HCT116 (cell line): ENCODE results near the gene SPAG6. TPM values are rescaled to one million over a fixed set of nuclear protein-coding genes. Genes with fewer than 3 reads are reported as not detected.

Experiments
- ATAC-seq: fragments of 200-7000 bp; cut with Tn5 transposase; 2 replicates; pipeline ENCODE4 v1.9.1; 2020; ENCODE audit warnings: mild to moderate bottlenecking, moderate library complexity
- BruUV-seq: library from RNA; stranded (reverse); fragments of 400-500 nt; replicated peaks from 2 replicates; lab custom pipeline; 2021; lab: Mats Ljungman, UMichigan
- CTCF ChIA-PET: fragments of 300-600 bp; sonication (Branson Sonifier 250); formaldehyde crosslinking; loops from one replicate; lab custom pipeline; 2021; ENCODE audit warnings: antibody characterized with exemption; lab: Charles Lee
- POLR2A ChIA-PET: fragments of 300-600, 350-600 bp; sonication (Branson Sonifier 250); formaldehyde crosslinking; loops from one replicate; lab custom pipeline; 2021; ENCODE audit warnings: antibody characterized with exemption; lab: Charles Lee
- RAD21 ChIA-PET, 2 experiments: fragments of 300-600 bp; sonication (Branson Sonifier 250); formaldehyde crosslinking; loops; one replicate each; lab custom pipeline; 2023; ENCODE audit warnings: low total read pairs in 2 of 2; ENCODE audit not compliant: uncharacterized antibody in 2 of 2, unreplicated experiment in 2 of 2, low non-redundant PET in 1 of 2; lab: Charles Lee
- DNase-seq: peaks from one replicate; pipeline ENCODE4 v3.0.0-alpha.2; 2010; ENCODE audit warnings: low read depth, low spot score
- H2AFZ ChIP-seq: fragments of 200-600 bp; shearing (Covaris generic), sonication (generic); 2 replicates; pipeline ENCODE4 v1.6.1; 2017; ENCODE audit warnings: low read depth, mixed run types, mixed read lengths, antibody characterized with exemption, low read length; ENCODE audit not compliant: poor library complexity, severe bottlenecking
- H3K27ac ChIP-seq: 2 replicates; pipeline ENCODE4 v1.5.1; 2012; ENCODE audit warnings: low read depth, low read length
- H3K27me3 ChIP-seq: fragments of 200-600 bp; sonication (generic); 2 replicates; pipeline ENCODE4 v1.6.1; 2016; ENCODE audit warnings: mixed run types, low read length, mixed read lengths; ENCODE audit not compliant: insufficient read depth
- H3K36me3 ChIP-seq, 2 experiments: fragments of 200-500 bp in 1 of 2; fragments of 200-600 bp in 1 of 2; sonication (Bioruptor generic) in 1 of 2; sonication (generic) in 1 of 2; 2 replicates each; pipeline versions ENCODE4 v1.5.1 to v1.6.1; 2014 to 2016; ENCODE audit warnings: low read length in 2 of 2, inconsistent platforms in 1 of 2, mixed read lengths in 1 of 2, mixed run types in 1 of 2; ENCODE audit not compliant: insufficient read depth in 2 of 2, control insufficient read depth in 1 of 2
- H3K4me1 ChIP-seq, 2 experiments: fragments of 200-600 bp in 1 of 2; sonication (generic) in 1 of 2; 2 replicates each; pipeline versions ENCODE4 v1.5.1 to v1.6.1; 2012 to 2017; ENCODE audit warnings: low read length in 2 of 2, inconsistent platforms in 1 of 2, mild to moderate bottlenecking in 1 of 2, mixed read lengths in 1 of 2, mixed run types in 1 of 2, moderate library complexity in 1 of 2; ENCODE audit not compliant: insufficient read depth in 2 of 2, control insufficient read depth in 1 of 2
- H3K4me2 ChIP-seq: fragments of 200-600 bp; sonication (generic); 2 replicates; pipeline ENCODE4 v1.6.1; 2017; ENCODE audit warnings: mixed run types, low read length, mixed read lengths
- H3K4me3 ChIP-seq, 2 experiments: fragments of 200-600 bp in 1 of 2; sonication (generic) in 1 of 2; replicated peaks in 1 of 2; 2 replicates each; pipeline ENCODE4 v1.5.1; 2011 to 2016; ENCODE audit warnings: low read length in 2 of 2, control low read depth in 1 of 2, low read depth in 1 of 2, mild to moderate bottlenecking in 1 of 2, mixed read lengths in 1 of 2, mixed run types in 1 of 2
- H3K79me2 ChIP-seq: fragments of 200-600 bp; sonication (generic); 2 replicates; pipeline ENCODE4 v1.6.1; 2017; ENCODE audit warnings: mild to moderate bottlenecking, mixed run types, low read length, moderate library complexity, mixed read lengths; ENCODE audit not compliant: insufficient read depth
- H3K9ac ChIP-seq: fragments of 200-600 bp; sonication (generic); 2 replicates; pipeline ENCODE4 v1.6.1; 2016; ENCODE audit warnings: low read length, mixed read lengths
- H3K9me2 ChIP-seq: fragments of 200-600 bp; sonication (generic), shearing (Covaris generic); 2 replicates; pipeline ENCODE4 v1.6.1; 2017; ENCODE audit warnings: mixed run types, mild to moderate bottlenecking, moderate library complexity; ENCODE audit not compliant: insufficient read depth
- H3K9me3 ChIP-seq, 2 experiments: fragments of 200-500 bp in 1 of 2; fragments of 200-600 bp in 1 of 2; sonication (Bioruptor generic) in 1 of 2; sonication (generic) in 1 of 2; 2 replicates each; pipeline ENCODE4 v1.6.1; 2014 to 2017; ENCODE audit warnings: low read length in 2 of 2, mixed read lengths in 2 of 2, inconsistent platforms in 1 of 2, low read depth in 1 of 2, mild to moderate bottlenecking in 1 of 2, mixed run types in 1 of 2, moderate library complexity in 1 of 2; ENCODE audit not compliant: control insufficient read depth in 1 of 2, insufficient read depth in 1 of 2
- H4K20me1 ChIP-seq: fragments of 200-600 bp; sonication (generic), shearing (Covaris generic); 2 replicates; pipeline ENCODE4 v1.6.1; 2017; ENCODE audit warnings: mixed run types, mild to moderate bottlenecking, moderate library complexity; ENCODE audit not compliant: insufficient read depth
- ATF3 ChIP-seq: IDR thresholded peaks from 2 replicates; pipeline ENCODE4 v1.6.1; 2012
- CEBPB ChIP-seq: IDR thresholded peaks from 2 replicates; pipeline ENCODE4 v1.6.1; 2012; ENCODE audit warnings: low read depth
- EGR1 ChIP-seq: IDR thresholded peaks from 2 replicates; pipeline ENCODE4 v1.6.1; 2012; ENCODE audit warnings: low read depth
- EZH2 ChIP-seq: fragments of 200-600 bp; sonication (generic); IDR thresholded peaks from 2 replicates; pipeline ENCODE4 v1.6.1; 2017; ENCODE audit warnings: antibody characterized with exemption, mixed run types
- SRF ChIP-seq: IDR thresholded peaks from 2 replicates; pipeline ENCODE4 v1.6.1; 2012; ENCODE audit warnings: low read depth
- ZBTB33 ChIP-seq: IDR thresholded peaks from 2 replicates; pipeline ENCODE4 v1.6.1; 2011; ENCODE audit warnings: mild to moderate bottlenecking, low read length, moderate library complexity; ENCODE audit not compliant: insufficient replicate concordance; ENCODE audit errors: extremely low read depth
- ZNF274 ChIP-seq: fragments of 200-500 bp; sonication (Bioruptor generic); IDR thresholded peaks from 2 replicates; pipeline ENCODE4 v1.6.1; 2014; ENCODE audit warnings: mild to moderate bottlenecking, low read depth, low read length, inconsistent platforms
- intact Hi-C: fragments of 100-400 bp; cut with micrococcal nuclease; formaldehyde crosslinking; loops from 2 replicates; pipeline ENCODE4 v1.10.0; 2022
- total RNA-seq: library from RNA; stranded (reverse); gene quantifications from one replicate; pipeline ENCODE4 v1.2.1, GENCODE V29; 2021; ENCODE audit not compliant: unreplicated experiment

Gene SPAG6
- total RNA-seq, 1 experiment from 2014 or later = not detected

- no peaks in the 10 kb centered on the region for H3K27me3 ChIP-seq
- H3K4me3 ChIP-seq = no peak overlapping the region
- H3K9ac ChIP-seq = no peak overlapping the region
- no peaks in the 10 kb centered on the region for H4K20me1 ChIP-seq
- H3K36me3 ChIP-seq = no peaks in the 10 kb centered on the region
- no peaks in the 10 kb centered on the region for H3K79me2 ChIP-seq
- no peaks in the 10 kb centered on the region for H3K4me1 ChIP-seq
- RAD21 ChIA-PET = interaction anchor here in 1 of 2 experiments (0.7 kb wide), 1 partner anchor 982 kb away, joined by 3 read pairs; no protein-coding TSS in a partner anchor
- BruUV-seq = no TSS peak
- ATAC-seq (no peak), DNase-seq (no peak)
- CTCF ChIA-PET = interaction anchor here (0.8 to 1.5 kb wide), 2 partner anchors 17 to 29 kb away, joined by 3 read pairs; no protein-coding TSS in a partner anchor
- no peaks in the 10 kb centered on the region for H3K9me3 ChIP-seq
- POLR2A ChIA-PET = interaction anchor here (1.0 to 1.3 kb wide), 2 partner anchors 17 kb away, joined by 3 to 5 read pairs; no protein-coding TSS in a partner anchor
- no peak overlapping the region for H3K27ac ChIP-seq
- intact Hi-C loops = no loop called here
- no peak overlapping the region for H3K4me2 ChIP-seq
- TF ChIP-seq SRF (no peak), ZNF274 (no peak), CEBPB (no peak)
- no peaks in the 10 kb centered on the region for H3K9me2 ChIP-seq
- H2AFZ ChIP-seq = no peak overlapping the region
These were observed 108.8 kb downstream of the SPAG6 start for GRCh38 chr10:22453948-22454591.

- DNase-seq = no peak
- ChIA-PET CTCF (interaction anchor here (1.5 kb wide), 1 partner anchor 18 kb away, joined by 3 read pairs; no protein-coding TSS in a partner anchor), POLR2A (interaction anchor here (1.0 kb wide), 1 partner anchor 18 kb away, joined by 3 read pairs; no protein-coding TSS in a partner anchor), RAD21 (interaction anchor here in 1 of 2 experiments (0.7 kb wide), 1 partner anchor 982 kb away, joined by 3 read pairs; no protein-coding TSS in a partner anchor)
- no peak overlapping the region for H3K27ac ChIP-seq
- no TSS peak for BruUV-seq
- H3K4me3 ChIP-seq = no peak overlapping the region
- H3K9me3 ChIP-seq = no peaks in the 10 kb centered on the region
- no peak overlapping the region for H2AFZ ChIP-seq
- H3K4me2 ChIP-seq = no peak overlapping the region
- no peaks in the 10 kb centered on the region for H3K36me3 ChIP-seq
- no peaks in the 10 kb centered on the region for H3K27me3 ChIP-seq
- no peaks in the 10 kb centered on the region for H3K9me2 ChIP-seq
- intact Hi-C loops = no loop called here
- no peaks in the 10 kb centered on the region for H3K79me2 ChIP-seq
- ATAC-seq = no peak
- no peak overlapping the region for H3K9ac ChIP-seq
- TF ChIP-seq ZBTB33 = no peak
- no peak for TF ChIP-seq SRF
- no peak for TF ChIP-seq EZH2
- no peak for TF ChIP-seq EGR1
- TF ChIP-seq ZNF274 = no peak
- no peak for TF ChIP-seq ATF3
- H4K20me1 ChIP-seq = no peaks in the 10 kb centered on the region
- no peaks in the 10 kb centered on the region for H3K4me1 ChIP-seq
These were observed 109.3 kb downstream of the SPAG6 start for GRCh38 chr10:22454634-22455033.
